Limb (tissue), 2 donors: ENCODE results near the gene DAPK1.
"Not testable (repeated sequence)": the region's sequence is repeated elsewhere in the genome, so short reads cannot be mapped to it uniquely, and the experiment has no call there.

ENCODE experiments used
- DNase-seq, 2 donors: peaks; one replicate each; pipeline ENCODE4 v3.0.0-alpha.2; 2016; ENCODE audit errors: extremely low spot score in 2 of 2

The DAPK1 gene

DNA sequence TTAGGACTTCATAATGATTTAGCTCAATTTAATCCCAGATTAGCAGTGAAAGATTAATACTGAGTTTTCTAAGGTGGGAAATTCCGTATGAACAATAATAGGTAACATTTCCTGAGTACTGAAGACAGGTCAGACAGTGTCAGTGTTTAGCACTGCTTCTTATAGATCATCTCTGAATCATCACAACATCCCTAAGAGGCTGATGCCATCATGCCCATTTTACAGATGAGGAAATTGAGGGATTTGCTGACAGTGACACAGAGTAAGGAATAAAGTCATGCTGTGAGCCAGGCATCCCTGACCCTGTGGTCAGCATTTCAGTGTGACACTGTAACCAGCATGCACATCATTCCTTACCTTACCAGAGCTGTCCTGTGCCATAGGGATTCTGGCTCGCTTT, 44.5 kb downstream of the DAPK1 start:
- no peak for DNase-seq

DNA sequence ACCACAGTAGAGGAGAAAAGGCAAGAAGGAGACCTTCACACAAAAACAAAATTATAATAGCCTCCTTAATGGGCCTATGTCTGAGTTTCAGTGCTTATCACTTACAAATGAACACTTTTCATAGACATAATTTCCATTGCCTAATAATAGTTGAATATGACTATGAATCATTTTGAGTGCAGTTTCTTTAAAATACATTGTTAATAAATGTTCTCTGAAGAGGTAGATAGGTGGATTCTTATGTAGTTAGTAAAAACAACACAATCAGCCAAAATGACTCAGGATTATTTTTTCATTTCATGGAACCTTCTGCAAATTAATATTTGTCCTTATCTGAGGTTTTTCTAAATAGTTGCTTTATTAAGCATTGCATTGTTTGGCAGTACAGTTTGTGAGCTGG, 45.6 kb downstream of the DAPK1 start:
- no peak for DNase-seq

DNA sequence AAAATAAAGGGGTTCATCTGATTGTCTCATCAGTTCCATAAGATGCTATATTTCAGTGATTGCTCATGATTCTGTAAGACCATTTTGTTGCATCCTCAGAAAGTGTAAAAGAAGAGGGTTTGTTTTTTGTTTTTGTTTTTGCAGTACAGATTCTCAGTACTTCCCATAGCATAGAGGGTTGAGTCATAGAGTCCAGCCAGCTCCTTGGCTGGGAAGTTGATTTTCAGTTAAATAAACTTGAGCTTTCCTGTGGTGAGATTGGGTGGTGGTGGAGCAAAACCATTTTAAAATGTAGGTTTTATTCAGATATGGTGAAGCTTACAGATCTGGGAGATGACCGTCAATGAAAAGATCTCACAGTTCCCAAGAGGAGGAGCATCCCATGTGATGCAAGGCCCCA, 48.2 kb downstream of the DAPK1 start:
- DNase-seq, result no peak

DNA sequence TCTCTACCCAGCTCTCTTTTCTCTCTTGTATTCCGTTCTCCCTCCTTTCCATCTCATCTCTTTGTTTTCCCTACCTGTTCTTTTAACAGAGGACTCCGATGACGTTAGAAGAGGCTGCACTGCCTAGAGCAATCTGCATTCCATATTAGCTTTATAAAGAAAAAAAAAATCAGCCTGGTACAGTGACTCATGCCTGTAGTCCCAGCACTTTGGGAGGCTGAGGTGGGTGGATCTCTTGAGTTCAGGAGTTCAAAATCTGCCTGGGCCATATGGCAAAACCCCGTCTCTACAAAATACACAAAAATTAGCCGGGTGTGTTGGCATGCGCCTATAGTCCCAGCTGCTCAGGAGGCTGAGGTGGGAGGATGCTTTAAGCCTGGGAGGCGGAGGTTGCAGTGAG, 49.0 kb downstream of the DAPK1 start:
- no peak for DNase-seq

DNA sequence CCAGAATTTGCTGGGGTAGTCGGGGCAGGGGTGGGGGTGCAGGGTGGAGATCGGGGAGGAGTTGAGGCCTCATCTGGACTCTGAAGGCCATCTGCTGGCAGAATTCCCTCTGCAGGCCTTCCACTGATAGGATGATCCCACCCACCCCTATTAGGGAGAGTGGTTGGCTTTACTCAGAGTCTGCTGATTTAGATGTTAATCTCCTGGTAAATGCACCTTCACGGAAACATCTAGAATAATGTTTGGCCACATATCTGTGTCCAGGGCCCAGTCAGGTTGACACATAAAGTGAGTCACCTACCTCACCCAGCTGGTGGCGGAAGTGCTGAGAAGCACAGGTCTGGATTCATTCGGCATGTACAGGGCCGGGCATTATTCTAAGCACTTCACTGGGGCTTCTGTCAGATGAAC, 50.0 kb downstream of the DAPK1 start:
- DNase-seq, result no peak

DNA sequence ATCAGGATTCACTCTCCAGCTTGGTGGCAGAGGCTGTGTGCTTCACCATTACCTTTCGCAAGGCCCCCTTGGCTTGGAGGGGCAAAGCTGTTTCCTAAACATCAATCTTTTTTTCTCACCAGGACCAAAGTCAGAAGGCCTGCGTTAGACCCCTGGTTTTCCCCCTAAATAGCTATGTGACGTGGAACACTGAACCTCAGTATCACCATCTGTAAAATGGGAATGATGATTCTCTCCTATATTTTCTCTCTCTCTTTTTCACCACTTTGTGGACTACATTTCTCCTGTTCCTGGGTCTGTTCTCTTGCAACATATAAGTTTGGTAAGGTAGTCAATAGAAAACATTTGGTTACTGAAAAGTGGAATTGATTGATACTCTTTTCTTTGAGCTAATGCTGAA, 50.5 kb downstream of the DAPK1 start:
- DNase-seq, result no peak

DNA sequence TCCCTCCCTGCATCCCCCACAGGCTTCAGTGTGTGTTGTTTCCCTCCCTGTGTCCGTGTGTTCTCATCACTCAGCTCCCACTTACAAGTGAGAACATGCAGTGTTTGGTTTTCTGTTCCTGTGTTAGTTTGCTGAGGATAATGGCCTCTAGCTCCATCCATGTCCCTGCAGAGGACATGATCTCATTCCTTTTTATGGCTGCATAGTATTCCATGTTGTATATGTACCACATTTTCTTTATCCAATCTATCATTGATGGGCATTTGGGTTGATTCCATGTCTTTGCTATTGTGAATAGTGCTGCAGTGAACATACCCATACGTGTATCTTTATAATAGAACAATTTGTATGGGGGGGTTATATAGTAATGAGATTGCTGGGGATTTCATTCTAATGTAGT, 51.4 kb downstream of the DAPK1 start:
- DNase-seq, result not testable (repeated sequence)

DNA sequence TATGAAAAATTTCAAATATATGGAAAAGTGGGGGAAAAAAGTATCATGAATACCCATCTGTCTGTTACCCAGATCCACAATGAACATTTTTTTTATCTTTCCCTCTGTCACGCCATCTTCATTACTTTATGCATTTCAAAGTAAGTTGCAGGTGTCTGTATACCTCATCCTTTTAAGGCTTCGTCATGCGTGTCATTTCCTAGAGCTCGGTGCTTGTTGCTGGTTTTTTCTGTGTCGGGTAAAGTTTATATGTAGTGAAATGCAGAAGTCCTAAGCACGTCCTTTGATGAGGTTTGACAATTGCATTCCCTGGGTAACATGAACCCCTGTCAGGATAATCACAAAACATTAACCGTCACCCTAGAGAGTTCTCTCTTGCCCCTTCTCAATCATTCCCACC, 52.1 kb downstream of the DAPK1 start:
- DNase-seq, result no peak

DNA sequence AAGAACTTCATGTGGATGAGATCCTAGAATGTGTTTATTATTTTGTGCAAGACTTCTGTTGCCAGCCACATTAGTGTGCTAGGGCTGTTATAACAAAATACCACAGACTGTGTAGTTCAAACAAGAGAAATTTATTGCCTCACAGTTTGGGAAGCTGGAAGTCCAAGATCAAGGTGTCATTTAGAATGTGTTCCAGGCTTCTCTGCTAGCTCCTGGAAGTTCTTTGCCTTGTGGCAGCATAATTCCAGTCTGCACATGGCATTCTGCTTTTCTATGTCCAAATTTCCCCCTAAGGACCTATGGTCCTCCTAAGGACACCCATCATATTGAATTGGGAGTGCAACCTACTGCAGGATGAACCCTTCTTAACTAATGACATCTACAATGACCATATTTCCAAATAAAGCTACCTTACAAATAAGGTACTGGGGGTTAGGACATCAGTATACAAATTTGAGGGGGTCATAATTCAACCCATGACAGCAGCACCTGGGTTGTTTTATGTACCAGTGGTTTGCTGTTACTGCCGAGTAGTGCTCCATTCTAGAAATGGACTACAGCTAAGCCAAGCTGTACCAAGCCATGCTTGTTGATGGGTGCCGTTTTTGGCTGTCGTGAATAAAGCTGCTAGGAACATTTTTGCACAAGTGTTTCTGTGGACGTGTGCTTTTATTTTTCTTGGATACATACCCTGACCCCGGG, 52.7 kb downstream of the DAPK1 start:
- no peak for DNase-seq

DNA sequence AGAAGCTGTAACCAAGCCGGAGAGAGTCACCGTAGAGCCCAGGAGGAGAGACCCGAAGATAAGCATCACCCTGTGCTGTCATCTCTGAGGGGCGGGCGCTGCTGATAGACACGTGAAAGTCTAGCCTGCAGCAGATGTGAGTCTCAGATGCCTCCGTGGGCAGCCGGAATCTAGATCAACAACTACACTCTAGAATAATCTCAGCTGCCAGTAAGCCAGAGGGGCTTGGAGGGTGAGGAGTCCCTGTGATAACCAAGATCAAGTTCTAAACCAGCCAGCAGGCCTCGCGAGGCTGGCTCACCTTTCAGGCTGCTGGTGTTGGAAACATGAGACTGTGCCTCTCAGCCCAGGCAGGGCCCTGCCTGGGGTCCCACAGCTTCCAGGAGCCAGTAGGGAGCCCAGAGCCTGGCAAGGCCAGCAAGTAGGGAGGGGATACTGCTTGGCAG, 54.1 kb downstream of the DAPK1 start:
- DNase-seq, result no peak

DNA sequence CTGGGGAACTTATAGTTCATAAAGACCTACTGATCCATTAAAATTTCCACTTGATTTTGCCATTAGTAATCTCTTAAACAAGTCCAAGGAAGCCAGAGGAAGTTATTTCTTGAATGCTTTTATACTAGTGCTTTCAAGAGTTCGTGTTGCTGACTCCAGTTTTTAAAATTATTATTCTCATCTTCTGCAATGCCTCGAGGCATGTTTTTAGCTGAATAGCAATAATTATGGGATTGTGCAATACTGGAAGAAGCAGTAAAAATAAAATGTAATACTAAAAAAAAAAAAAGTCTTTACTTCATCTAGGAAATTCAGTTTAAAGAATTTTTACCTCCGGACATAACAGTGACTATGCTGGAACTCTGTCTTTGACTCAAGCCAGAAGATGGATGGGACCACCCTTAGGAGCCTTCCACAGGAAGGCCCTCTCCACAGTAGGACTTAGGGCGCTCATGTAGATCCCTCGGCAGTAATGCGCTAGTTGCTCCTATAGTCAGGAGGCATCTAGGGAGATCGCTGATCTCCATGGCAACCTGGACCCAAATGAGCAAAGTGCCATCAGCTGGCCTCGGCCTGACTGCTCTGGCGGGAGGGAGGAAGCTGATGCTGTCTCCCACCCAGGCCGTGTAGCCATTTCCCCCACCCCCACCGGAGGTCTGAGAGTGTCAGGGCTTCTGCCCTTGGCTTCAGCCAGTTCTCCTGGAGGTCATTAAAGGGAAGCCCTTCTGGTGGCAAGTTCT, 56.7 kb downstream of the DAPK1 start:
- DNase-seq, result no peak

DNA sequence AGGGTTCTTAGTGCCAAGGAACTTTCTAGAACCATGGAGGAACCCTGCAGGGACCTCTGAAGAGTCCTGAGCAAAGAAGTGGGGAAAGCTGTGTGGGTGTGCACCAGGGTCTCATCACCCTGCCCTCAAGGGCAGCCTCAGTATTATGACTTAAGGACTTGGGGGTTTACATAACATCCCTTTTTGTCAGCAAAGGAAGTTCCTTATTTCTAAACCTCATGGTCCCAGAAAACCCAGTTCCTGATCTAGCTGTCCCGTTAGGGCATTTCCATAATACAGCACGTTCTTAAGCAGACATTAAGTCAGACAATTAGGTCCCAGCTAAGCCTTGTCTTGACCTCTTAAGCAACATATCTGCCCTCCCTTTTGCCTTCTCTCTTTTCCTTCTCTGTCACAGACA, 57.3 kb downstream of the DAPK1 start:
- no peak for DNase-seq

DNA sequence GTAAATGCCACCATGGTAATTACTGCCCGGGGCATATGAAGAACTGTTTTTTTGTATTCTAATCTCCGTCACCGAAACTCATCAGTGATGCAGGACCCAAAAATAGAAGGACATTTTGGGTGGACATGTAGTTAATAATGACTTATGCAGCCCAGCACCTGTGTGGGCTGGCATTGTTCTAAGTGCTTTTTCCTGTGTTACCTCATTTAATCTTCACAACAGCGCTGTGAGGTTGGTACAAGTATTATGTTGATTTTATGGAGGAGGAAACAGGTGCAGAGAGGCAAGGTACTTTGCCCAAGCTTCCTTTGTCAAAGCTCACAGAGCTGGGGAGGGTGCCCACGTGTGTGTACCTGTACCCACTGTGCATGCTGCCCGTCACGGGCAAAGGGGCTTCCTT, 58.4 kb downstream of the DAPK1 start:
- no peak for DNase-seq

DNA sequence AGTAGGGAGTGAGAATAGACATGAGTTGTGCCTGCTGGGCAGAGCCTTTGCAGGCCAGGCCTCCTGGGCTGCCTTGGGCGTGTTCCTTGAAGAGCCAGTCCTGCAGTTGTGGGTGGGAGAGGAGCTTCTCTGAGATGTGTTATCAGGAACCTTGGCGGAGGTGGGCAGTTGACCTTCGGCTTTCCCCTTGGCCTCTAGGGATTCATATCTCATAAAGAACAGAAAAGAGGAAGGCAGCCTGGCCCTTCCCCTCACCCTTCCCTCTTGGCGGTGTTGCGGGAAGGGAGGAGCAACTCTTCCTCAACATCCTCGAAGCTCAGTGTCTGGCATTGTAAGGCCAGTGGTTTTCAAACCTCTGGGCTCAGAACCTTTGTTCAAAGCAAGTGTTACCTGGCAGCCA, 59.2 kb downstream of the DAPK1 start:
- no peak for DNase-seq

DNA sequence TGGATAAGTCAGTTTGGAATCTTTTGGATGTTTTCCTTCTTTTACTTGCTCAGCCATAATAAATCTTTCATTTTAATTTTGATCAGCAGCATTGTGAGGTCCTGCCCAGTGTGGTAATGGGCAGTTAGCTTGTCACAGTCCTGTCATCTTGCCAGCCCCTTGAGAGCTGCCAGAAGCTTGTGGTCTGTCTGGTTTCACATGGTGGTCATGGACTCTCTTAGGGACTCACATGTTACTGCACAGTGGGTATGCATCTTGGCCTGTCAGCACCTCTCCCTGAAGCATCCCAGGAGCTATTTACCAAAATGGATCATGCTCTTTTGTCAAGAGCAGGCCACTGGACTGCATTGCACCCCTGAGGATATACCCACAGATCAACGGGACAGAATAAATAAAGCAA, 60.3 kb downstream of the DAPK1 start:
- no peak for DNase-seq

DNA sequence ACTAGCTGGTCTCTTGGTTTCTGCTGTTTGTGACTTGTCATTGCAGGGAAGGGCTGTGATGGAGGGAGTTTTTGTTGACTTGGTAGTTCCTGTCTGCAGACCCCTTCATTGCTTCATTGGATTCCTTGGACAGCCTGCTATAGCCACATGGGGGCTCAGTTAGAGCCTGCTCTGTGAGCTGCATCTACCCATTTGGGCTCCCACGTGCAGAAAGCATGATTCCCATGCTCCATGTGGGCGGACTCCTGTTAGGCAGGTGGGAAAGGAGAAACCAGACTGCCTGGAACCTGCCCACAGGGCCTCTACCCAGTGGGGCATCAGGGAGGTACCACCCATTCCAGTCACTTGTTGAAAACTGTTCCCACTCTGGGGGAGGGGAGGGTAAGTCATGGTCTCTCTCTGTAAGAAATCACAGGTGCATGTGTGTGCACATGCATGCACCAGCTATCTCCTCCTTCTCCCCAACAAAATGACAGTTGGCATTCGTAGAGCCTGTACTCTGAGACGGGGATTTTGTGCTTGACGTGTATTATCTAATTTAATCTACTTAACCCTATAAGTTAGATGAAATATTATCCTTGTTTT, 61.0 kb downstream of the DAPK1 start:
- no peak for DNase-seq

DNA sequence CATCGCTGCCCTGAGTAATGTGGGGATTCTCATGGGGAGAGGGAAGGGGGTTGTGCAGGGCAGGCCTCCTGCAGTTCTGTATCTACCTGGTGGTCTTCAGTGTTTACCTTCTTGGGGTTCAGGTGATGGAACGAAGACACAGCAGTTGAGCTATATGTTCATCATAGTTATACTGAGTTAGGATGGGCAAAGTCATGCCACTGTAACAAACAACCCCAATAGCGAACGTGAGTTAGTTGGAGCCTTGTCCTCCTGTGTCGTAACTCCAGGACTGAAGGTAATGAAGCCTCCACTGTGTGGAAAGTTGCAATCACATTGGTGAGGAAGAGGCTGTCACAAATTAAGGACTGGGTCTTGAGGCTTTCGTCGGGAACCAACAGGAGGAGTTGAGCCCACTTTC, 64.4 kb downstream of the DAPK1 start:
- DNase-seq, result no peak

DNA sequence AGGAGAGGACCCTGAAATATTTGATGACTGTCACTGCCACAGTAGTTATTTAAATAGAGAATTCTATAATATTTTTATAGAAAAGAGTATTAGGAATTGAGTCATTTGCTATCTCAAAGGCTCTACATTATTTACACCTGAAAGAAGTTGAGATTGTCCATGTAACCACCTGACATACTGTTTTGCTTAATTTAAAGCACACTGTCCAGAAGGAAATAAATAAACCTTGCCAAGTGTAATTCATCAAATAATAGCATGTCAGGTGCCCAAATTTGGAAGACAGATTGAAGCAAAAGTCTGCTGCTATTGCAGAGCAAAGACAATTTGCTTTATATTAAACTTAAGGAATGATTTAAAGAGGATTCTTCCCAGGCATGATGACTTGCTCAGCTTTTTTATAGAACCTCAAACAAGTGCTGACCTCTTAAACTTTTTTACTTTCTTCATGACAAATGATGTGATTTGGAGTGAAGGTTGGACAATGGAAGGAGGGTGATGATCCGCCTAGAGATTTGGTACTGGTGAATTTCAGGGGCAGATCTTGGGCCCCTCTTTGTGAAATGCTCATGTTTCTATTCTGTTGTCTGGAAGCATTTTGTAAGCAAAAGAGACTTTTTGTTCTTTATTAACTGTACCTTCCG, 65.0 kb downstream of the DAPK1 start:
- no peak for DNase-seq

DNA sequence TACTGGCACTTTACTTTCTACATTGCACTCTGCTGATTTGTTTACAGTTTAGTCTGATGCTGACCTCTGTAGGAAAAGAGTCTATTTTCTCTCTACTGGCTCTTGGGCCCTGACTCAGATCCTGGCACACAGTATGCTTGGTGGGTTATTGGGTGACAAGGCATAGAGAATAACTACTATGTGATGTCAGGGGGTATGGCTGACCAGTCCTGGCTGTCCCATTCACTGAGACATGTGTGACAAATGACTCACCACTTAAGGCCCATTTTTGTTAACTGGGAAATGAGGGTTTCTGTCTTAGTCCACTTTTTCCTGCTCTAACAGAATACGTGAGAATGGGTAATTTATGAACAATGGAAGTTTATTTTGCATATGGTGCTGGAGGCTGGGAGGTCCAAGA, 66.4 kb downstream of the DAPK1 start:
- DNase-seq, result no peak

DNA sequence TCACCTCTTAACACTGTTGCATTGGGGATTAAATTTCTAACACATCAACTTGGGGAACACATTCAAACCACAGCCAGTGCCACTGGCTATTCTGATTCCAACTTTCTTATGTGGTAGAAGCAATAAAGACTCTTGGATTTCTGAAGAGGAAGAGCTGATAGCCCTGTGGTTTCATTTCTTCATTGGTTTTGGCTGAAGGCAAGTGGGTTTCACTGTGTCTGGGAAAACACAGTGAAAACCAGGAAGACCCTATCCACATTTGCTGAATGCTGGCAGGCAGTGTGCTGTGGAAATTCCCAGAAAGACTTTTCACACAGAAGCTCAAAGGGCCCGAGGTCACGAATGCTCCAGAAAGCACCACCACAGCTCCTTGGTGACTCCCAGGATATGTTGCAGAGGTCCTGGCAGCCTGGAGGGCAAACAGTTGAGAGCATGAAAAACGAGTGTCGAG, 67.1 kb downstream of the DAPK1 start:
- no peak for DNase-seq

DNA sequence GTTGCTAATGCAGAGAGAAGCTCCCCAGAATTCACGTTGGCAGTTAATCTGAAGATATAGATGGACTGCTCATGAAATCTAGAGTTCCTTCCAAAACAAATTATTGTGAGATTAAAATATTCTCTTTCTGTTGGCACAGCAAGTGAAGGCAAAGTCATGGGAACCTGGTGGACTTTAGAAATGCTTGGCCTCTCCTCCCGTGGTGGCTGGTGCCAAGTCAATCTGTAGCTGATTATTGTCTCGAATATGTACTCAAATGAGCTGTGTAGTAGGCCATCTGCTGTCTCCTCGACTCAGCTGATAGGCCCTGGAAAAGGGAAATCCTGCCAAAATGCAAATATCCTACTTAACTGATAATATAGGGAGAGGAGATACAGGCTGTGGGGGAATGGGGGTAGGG, 69.3 kb downstream of the DAPK1 start:
- no peak for DNase-seq

DNA sequence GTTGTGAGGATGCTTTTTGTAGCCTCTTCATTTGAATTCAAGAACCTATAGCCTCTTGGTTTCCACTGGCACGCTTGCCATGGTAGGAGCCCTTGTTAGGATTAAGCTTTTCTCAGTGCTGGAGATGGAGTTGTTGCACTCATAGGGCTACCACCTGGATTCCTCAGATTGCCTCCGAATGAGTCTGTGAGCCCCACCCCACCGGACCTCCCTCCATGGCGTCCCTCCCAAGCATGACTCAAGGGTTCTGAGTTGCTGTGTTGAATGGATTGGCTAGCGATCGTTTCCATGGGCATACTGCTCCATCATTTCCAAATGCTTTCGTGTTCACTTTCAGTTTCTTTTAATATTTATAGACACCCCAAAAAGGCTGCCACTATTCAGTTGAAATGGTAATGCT, 69.9 kb downstream of the DAPK1 start:
- DNase-seq, result no peak
